ENCODE data around the gene ATP6V0A4. TPM values are rescaled to one million over a fixed set of nuclear protein-coding genes. Genes with fewer than 3 reads are reported as not detected.

Gene ATP6V0A4
- total and polyA plus RNA-seq, 2 experiments from 2014 or later, result 0.43 TPM

- no peak overlapping the region for H3K9ac ChIP-seq
- H3K9me3 ChIP-seq (ENCODE audit: low read depth), result no peaks in the 10 kb centered on the region
- H3K4me3 ChIP-seq, result no peak overlapping the region
- in situ Hi-C loops (cut with MboI), result no loop called here
- H3K4me1 ChIP-seq (ENCODE audit: insufficient read depth), result no peaks in the 10 kb centered on the region
- H3K27ac ChIP-seq, result no peak overlapping the region
- H3K36me3 ChIP-seq (ENCODE audit: low read depth), result no peaks in the 10 kb centered on the region
- peaks cover 13% of the 10 kb centered on the region; the same call in 1 of the 2 replicates for H3K27me3 ChIP-seq (replicated peaks; ENCODE audit: insufficient read depth)
- WGBS, 2 experiments (ENCODE audit: low coverage in 1 of 2, low lambda C conversion rate in 2 of 2, missing lambda C conversion rate in 2 of 2), result 26 to 28% methylated on average over 4 of the region's 4 CpGs
- H3K9me2 ChIP-seq (ENCODE audit: insufficient read depth), result no peaks in the 10 kb centered on the region
- H3F3A ChIP-seq (ENCODE audit: insufficient read depth), result no peaks in the 10 kb centered on the region
- H4K20me1 ChIP-seq (ENCODE audit: insufficient read depth), result no peaks in the 10 kb centered on the region
- H3K4me2 ChIP-seq (ENCODE audit: unreplicated experiment), result no peak overlapping the region
- no peak for TF ChIP-seq EZH2 (IDR thresholded peaks at IDR 0.05; ENCODE audit: insufficient read depth, poor library complexity, severe bottlenecking)
- no peak for TF ChIP-seq EZH2phosphoT487 (IDR thresholded peaks at IDR 0.05; ENCODE audit: insufficient read depth, low read depth)
- no peak for DNase-seq
- no peak overlapping the region for H2AFZ ChIP-seq
- H3K79me2 ChIP-seq (ENCODE audit: insufficient read depth), result no peaks in the 10 kb centered on the region
Observed at GRCh38 chr7:138657854-138658386, 140.1 kb downstream of the ATP6V0A4 start.

GRCh38 chr7:138656952-138657351 is 141.0 kb downstream of the ATP6V0A4 start:
- no peaks in the 10 kb centered on the region for H3K36me3 ChIP-seq (ENCODE audit: low read depth)
- no peaks in the 10 kb centered on the region for H3K4me1 ChIP-seq (ENCODE audit: insufficient read depth)
- DNase-seq, result no peak
- no peak overlapping the region for H2AFZ ChIP-seq
- TF ChIP-seq EZH2phosphoT487 (IDR thresholded peaks at IDR 0.05; ENCODE audit: insufficient read depth, low read depth), result no peak
- TF ChIP-seq EZH2 (IDR thresholded peaks at IDR 0.05; ENCODE audit: insufficient read depth, poor library complexity, severe bottlenecking), result no peak
- no peaks in the 10 kb centered on the region for H3K9me2 ChIP-seq (ENCODE audit: insufficient read depth)
- H3K9ac ChIP-seq, result no peak overlapping the region
- H4K20me1 ChIP-seq (ENCODE audit: insufficient read depth), result no peaks in the 10 kb centered on the region
- H3F3A ChIP-seq (ENCODE audit: insufficient read depth), result no peaks in the 10 kb centered on the region
- 0 out of 2 replicates have a peak, but pooled peaks cover 6% of the 10 kb centered on the region for H3K27me3 ChIP-seq (replicated peaks; ENCODE audit: insufficient read depth)
- H3K9me3 ChIP-seq (ENCODE audit: low read depth), result no peaks in the 10 kb centered on the region
- H3K4me3 ChIP-seq, result no peak overlapping the region
- WGBS, 2 experiments (ENCODE audit: low coverage in 1 of 2, low lambda C conversion rate in 2 of 2, missing lambda C conversion rate in 2 of 2), result 16 to 20% methylated on average over 2 of the region's 2 CpGs
- no peak overlapping the region for H3K4me2 ChIP-seq (ENCODE audit: unreplicated experiment)
- H3K79me2 ChIP-seq (ENCODE audit: insufficient read depth), result no peaks in the 10 kb centered on the region
- no peak overlapping the region for H3K27ac ChIP-seq
- in situ Hi-C loops (cut with MboI), result no loop called here

Other genes starting within 250 kb of the ATP6V0A4 start
- not detected in 2 replicates for gene SVOPL, start 96.8 kb downstream of the ATP6V0A4 start, total RNA-seq (2014; rRNA removed; shearing (Covaris generic))
- gene SVOPL, start 96.8 kb downstream of the ATP6V0A4 start, polyA plus RNA-seq (2016; fragmentation: Nextera tagmentation; extraction: Ambion mirVana), result not detected in 2 replicates
- not detected in 2 replicates for gene TMEM213, start 202 bp downstream of the ATP6V0A4 start, total RNA-seq (2014; rRNA removed; shearing (Covaris generic))
- gene TMEM213, start 202 bp downstream of the ATP6V0A4 start, polyA plus RNA-seq (2016; fragmentation: Nextera tagmentation; extraction: Ambion mirVana), result not detected in 2 replicates
- gene KIAA1549, start 183.2 kb upstream of the ATP6V0A4 start, total RNA-seq (2014; rRNA removed; shearing (Covaris generic)), result 3.0 and 4.2 TPM in 2 replicates
- 2.1 and 2.2 TPM in 2 replicates for gene KIAA1549, start 183.2 kb upstream of the ATP6V0A4 start, polyA plus RNA-seq (2016; fragmentation: Nextera tagmentation; extraction: Ambion mirVana)
- 10.9 TPM in 2 replicates for gene ZC3HAV1L, start 237.8 kb upstream of the ATP6V0A4 start, total RNA-seq (2014; rRNA removed; shearing (Covaris generic))
- gene ZC3HAV1L, start 237.8 kb upstream of the ATP6V0A4 start, polyA plus RNA-seq (2016; fragmentation: Nextera tagmentation; extraction: Ambion mirVana), result 8.8 and 9.8 TPM in 2 replicates

Data from GM23248 (cell line).